ENCODE results near the gene SETMAR.
"Not testable (repeated sequence)": the region's sequence is repeated elsewhere in the genome, so short reads cannot be mapped to it uniquely, and the experiment has no call there.

The SETMAR gene

GRCh38 chr3:4303187-4304123, at the start of gene SETMAR:
SETMAR (plus strand) TSS chr3:4303369; CDS start chr3:4303371, 2 bp downstream.
- in situ Hi-C loops (cut with MboI; ENCODE audit: low sequenced_read_pairs), result no loop called here

DNA sequence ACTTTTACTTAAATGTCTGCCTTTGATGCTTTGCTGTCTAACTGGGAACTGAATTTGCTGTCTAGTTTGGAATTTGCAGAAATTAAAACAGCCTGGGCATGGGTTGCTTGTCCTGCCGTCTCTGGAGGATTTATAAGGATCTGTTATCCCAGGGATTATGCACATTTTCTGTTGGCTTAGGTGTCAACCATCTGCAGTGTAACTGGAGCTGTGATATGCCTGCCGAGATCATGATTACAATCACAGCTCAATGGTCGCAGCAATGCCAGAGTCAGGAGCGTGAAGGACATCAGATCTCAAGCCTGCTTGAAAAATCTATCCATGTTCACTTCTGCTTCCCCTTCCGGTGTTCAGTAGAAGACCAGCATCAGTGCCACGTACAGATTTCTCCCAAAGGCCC, 41.8 kb upstream of the SETMAR start:
- in situ Hi-C loops (cut with MboI; ENCODE audit: low sequenced_read_pairs), result no loop called here

- in situ Hi-C loops (cut with MboI; ENCODE audit: low sequenced_read_pairs), result no loop called here
Measured at GRCh38 chr3:4264040-4264439, 39.1 kb upstream of the SETMAR start.

GRCh38 chr3:4270720-4271119, 32.4 kb upstream of the SETMAR start:
- in situ Hi-C loops (cut with MboI; ENCODE audit: low sequenced_read_pairs), result no loop called here

- in situ Hi-C loops (cut with MboI; ENCODE audit: low sequenced_read_pairs), result no loop called here
Measured at GRCh38 chr3:4271834-4272233, 31.3 kb upstream of the SETMAR start.

DNA sequence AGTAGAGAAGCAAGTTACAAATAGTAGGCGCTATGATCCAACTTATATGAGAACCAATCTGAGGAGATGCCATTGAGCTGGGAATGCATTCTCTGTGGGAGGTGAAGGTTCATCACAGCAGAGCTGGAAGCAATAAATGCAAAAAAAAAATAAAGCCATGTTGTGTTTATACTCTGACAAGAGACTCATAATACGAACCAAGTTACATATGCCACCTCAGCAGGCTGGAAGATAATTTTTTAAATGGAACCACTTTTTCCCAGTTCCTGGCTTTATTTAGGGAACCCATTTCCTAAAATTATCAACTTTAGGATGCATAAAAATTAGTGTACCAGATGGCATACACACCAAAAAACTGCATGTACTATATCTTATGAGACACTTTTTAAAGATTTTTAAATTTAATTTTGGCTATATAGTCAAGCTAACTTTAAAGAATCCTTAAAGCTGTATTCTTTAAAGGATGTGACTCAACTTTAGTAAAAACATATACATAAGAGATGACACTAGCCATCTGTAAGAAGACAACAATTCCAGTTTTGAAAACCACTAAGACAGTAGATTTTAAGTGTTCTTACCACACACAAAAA, 23.6 kb upstream of the SETMAR start:
- in situ Hi-C loops (cut with MboI; ENCODE audit: low sequenced_read_pairs), result no loop called here

- in situ Hi-C loops (cut with MboI; ENCODE audit: low sequenced_read_pairs), result no loop called here
Measured at GRCh38 chr3:4281991-4282390, 21.2 kb upstream of the SETMAR start.

- in situ Hi-C loops (cut with MboI; ENCODE audit: low sequenced_read_pairs), result no loop called here
Measured at GRCh38 chr3:4284865-4285264, 18.3 kb upstream of the SETMAR start.

DNA sequence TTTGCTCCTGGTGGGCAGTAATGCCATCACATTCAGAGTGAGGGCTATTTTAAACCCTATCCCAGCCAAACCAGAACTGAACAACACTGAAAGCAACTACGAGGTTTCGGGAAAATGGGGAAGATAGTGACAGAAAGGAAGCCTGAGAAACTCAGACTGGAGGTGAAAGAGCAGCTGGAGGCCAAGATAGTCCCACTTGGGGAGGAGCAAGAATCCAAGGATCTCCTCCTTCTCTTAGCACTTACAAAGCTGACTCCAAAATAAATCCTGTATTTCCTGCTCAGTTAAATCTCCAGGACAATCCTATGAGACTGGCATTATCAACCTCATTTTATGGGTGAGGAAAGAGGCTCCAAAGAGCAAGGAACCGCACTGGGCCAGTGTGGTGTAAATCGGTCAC, 14.1 kb upstream of the SETMAR start:
- in situ Hi-C loops (cut with MboI; ENCODE audit: low sequenced_read_pairs), result no loop called here

DNA sequence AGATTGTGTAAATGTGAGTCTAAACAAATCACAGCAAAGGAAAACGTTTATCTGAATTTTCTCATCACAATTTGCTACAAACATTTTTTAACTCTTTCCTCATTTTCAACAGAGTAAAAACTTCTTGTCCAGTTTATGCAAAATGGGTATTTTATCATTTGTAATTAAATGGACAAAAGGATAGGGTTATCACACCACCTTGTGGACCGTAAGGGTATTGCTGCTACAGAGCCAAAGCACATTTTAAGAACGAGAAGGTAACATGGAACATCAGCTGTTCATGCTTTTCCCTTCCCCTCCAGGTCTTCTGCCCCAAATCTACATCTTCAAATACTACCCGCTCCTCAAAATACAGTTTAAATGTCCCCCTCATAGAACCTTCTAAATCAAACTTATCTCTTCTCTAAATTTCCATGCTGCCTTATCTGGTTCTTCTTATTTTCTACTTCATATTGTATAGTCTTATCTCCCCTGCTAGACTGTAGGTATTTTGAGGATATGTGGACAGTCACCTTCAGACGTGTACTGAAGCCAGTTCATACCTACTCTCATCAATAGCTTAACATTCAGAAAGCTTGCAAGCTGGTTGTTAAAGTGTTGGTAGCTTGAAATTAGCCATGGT, 12.8 kb upstream of the SETMAR start:
- in situ Hi-C loops (cut with MboI; ENCODE audit: low sequenced_read_pairs), result no loop called here

GRCh38 chr3:4292301-4292700, 10.9 kb upstream of the SETMAR start:
- in situ Hi-C loops (cut with MboI; ENCODE audit: low sequenced_read_pairs), result no loop called here

GRCh38 chr3:4294616-4295327, 8.4 kb upstream of the SETMAR start:
- in situ Hi-C loops (cut with MboI; ENCODE audit: low sequenced_read_pairs), result no loop called here

DNA sequence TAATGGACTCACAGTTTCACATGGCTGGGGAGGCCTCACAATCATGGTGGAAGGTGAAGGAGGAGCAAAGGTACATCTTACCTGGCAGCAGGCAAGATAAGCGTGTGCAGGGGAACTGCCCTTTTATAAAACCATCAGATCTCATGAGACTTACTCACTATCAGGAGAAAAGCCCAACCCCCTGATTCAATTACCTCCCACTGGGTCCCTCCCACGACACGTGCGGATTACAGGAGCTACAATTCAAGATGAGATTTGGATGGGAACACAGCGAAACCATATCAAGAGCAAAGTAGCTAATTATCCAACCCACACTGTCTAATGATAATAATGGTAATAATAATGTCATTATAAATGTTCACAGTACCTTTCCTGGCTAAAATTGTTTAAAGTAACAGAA, 6.7 kb upstream of the SETMAR start:
- in situ Hi-C loops (cut with MboI; ENCODE audit: low sequenced_read_pairs), result not testable (repeated sequence)

GRCh38 chr3:4297486-4297885, 5.7 kb upstream of the SETMAR start:
- in situ Hi-C loops (cut with MboI; ENCODE audit: low sequenced_read_pairs), result no loop called here

GRCh38 chr3:4302747-4303146, 422 bp upstream of the SETMAR start:
- in situ Hi-C loops (cut with MboI; ENCODE audit: low sequenced_read_pairs), result no loop called here

- in situ Hi-C loops (cut with MboI; ENCODE audit: low sequenced_read_pairs), result not testable (repeated sequence)
Measured at GRCh38 chr3:4305210-4305609, 2.0 kb downstream of the SETMAR start.

DNA sequence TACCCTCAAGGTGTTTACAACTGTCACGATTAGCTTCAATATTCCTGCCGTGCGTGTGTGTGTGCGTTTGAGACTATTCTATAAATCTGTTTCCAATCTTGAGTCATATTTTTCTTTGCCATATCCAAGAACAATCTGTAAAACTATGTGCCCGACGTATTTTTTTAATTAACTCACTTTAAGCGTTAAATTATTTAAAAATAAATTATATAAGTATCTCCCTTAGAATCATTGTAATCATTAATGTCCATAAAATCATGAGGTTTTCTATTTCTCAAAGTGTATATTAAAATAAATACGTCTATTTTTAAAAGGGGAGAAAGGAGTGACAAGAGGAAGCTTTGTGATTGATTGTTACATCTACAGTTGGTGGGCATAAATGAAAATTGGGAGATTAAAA, 2.9 kb downstream of the SETMAR start:
- in situ Hi-C loops (cut with MboI; ENCODE audit: low sequenced_read_pairs), result no loop called here

DNA sequence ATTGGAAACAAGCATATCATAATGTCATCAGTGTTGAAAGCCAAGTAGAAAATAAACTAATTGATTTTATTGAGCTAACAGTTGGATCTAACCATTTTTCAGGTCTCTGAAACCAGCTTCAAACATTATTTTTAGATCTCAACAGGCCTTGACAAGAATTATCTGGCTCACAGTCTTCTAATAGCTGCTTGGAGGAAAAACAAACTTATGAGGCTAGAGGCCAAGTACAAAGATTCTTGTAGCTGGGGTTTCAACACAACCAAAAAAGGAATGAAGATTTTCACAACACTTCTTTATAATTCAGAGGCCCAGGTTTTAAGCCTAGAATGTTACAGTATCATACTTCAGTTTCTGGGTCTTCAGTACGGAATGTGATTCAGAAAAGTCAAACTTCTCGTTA, 3.7 kb downstream of the SETMAR start:
- in situ Hi-C loops (cut with MboI; ENCODE audit: low sequenced_read_pairs), result no loop called here

DNA sequence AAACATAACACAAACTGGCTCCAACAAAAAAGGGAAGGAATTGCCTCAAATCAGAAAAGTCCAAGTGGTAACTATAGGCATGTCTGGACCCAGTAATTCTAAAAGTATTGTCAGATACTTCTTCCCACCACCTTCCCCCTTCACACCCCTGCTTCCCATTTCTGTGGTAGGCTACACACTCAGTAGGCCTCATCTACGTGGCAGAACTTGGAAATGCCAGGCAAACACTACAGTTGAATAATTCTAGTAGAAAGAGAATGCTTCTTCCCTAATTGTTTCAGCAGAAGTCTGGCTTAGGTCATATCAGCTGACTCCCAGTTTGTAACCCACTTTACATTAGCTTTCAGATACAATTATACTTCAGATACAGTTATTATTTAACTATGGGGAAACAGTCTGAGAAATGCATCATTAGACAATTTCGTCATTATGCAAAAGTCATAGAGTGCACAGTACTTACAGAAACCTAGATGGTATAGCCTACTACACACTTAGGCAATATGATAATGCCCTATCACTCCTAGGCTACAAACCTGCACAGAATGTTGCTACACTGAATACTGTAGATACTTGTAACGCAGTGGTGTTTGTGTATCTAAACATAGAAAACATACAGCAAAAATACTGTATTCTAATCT, 6.4 kb downstream of the SETMAR start:
- in situ Hi-C loops (cut with MboI; ENCODE audit: low sequenced_read_pairs), result no loop called here

- in situ Hi-C loops (cut with MboI; ENCODE audit: low sequenced_read_pairs), result no loop called here
Measured at GRCh38 chr3:4310971-4311370, 7.8 kb downstream of the SETMAR start.

GRCh38 chr3:4311496-4311895, 8.3 kb downstream of the SETMAR start:
- in situ Hi-C loops (cut with MboI; ENCODE audit: low sequenced_read_pairs), result no loop called here
